ENCODE measurements around the gene RAB4B.
"Not testable (repeated sequence)": the region's sequence is repeated elsewhere in the genome, so short reads cannot be mapped to it uniquely, and the experiment has no call there.

RAB4B gene

GRCh38 chr19:40781140-40781539 is 3.1 kb downstream of the RAB4B start:
- DNase-seq, result no peak

- DNase-seq, result no peak
These were observed 5.7 kb downstream of the RAB4B start for GRCh38 chr19:40783711-40784110.

- DNase-seq, result not testable (repeated sequence)
These were observed 6.1 kb downstream of the RAB4B start for GRCh38 chr19:40784146-40784545.

GRCh38 chr19:40785526-40785925 is 7.5 kb downstream of the RAB4B start:
- no peak for DNase-seq

GRCh38 chr19:40786060-40787037 is 8.3 kb downstream of the RAB4B start:
- no peak for DNase-seq

GRCh38 chr19:40791349-40791748 is 13.3 kb downstream of the RAB4B start:
- no peak for DNase-seq

GRCh38 chr19:40791996-40792395 is 13.9 kb downstream of the RAB4B start:
- DNase-seq, result no peak

GRCh38 chr19:40797166-40797962 is 19.3 kb downstream of the RAB4B start:
- DNase-seq, result no peak

- DNase-seq, result peak; percentile 88
These were observed 20.1 kb downstream of the RAB4B start for GRCh38 chr19:40797963-40798682.

GRCh38 chr19:40798683-40799557 is 20.9 kb downstream of the RAB4B start, which contains the start of gene EGLN2:
TSS of gene EGLN2 (plus strand) at chr19:40799191. CDS start at chr19:40800573, 1,382 bp downstream.
- peak; percentile 100 for DNase-seq

- peak; percentile 75 for DNase-seq
These were observed 21.7 kb downstream of the RAB4B start for GRCh38 chr19:40799558-40800338.

- peak; percentile 69 for DNase-seq
These were observed 22.4 kb downstream of the RAB4B start for GRCh38 chr19:40800339-40800996.

GRCh38 chr19:40800997-40801377 is 22.9 kb downstream of the RAB4B start:
- no peak for DNase-seq

GRCh38 chr19:40801426-40802299 is 23.6 kb downstream of the RAB4B start:
- DNase-seq, result no peak

- DNase-seq, result no peak
These were observed 24.5 kb downstream of the RAB4B start for GRCh38 chr19:40802300-40803169.

GRCh38 chr19:40803170-40803856 is 25.3 kb downstream of the RAB4B start:
- no peak for DNase-seq

- peak; percentile 85 for DNase-seq
These were observed 26.1 kb downstream of the RAB4B start for GRCh38 chr19:40803857-40804782.
